ENCODE data around the gene LPP. TPM values are rescaled to one million over a fixed set of nuclear protein-coding genes. Genes with fewer than 3 reads are reported as not detected.

LPP gene
- total RNA-seq, 4 donors from 2014 or later: 207 to 592 (median 406) TPM

DNA sequence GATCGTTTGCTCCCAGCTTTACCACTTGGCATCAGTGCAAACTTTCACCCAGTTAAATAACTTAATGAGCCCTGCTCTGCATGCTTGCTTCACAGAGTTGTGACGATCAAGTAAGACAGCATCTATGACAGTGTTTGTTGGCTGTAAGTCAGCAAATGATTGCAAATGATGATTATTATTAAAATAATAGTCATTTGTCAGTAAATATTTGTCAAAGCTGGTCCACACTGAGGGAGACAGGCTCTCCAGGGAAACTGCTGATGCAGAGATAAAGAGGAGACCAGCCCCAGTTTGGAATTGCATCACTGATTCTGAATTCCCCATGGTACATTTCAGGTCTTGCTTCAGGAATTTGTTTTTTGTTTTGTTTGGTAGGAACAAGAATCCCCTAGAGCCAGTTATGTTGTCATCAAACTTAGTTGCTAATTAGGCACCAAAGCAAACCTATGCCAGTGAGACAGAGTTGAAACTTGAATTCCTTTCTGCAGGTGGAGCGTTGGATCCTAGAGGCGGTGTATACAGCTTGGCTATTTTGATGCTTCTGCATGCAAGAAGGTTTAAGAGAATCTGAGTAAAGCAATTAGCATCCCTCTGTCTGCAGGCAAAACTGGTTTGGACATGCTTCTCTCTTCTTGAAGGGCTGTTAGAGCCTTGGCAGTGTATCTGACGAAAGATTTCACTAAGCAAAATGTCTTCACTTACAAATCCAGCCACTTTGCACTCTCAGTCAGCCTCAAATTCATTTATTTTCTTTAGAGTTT is 679.2 kb downstream of the LPP start:
- in situ Hi-C loops (cut with MboI; ENCODE audit: low pct_ligation_motif_present in 1 of 4, low pct_unique_long_range_greater_than_20kb in 1 of 4, low sequenced_read_pairs in 3 of 4): no loop called here
- no peaks in the 10 kb centered on the region for H3K4me1 ChIP-seq
- H3K4me3 ChIP-seq: no peak overlapping the region
- peak overlapping the region in 1 of 4 donors; percentile 20 for H3K27ac ChIP-seq
- 67 to 71% methylated on average over 3 to 5 of the region's 5 CpGs for WGBS, 2 donors (ENCODE audit: low coverage in 1 of 2)
- H3K36me3 ChIP-seq: no peaks in the 10 kb centered on the region
- H3K9me3 ChIP-seq: no peaks in the 10 kb centered on the region
- no peaks in the 10 kb centered on the region for H3K27me3 ChIP-seq
- DNase-seq: no peak
- intact Hi-C loops (cut with DNase I; ENCODE audit: low total_unique reads): no loop called here
- TF ChIP-seq POLR2A (IDR thresholded peaks at IDR 0.05) (no peak), POLR2AphosphoS5 (IDR thresholded peaks at IDR 0.05) (no peak), EP300 (IDR thresholded peaks at IDR 0.05; ENCODE audit: low read depth) (no peak)
- TF ChIP-seq, protein P1, sequence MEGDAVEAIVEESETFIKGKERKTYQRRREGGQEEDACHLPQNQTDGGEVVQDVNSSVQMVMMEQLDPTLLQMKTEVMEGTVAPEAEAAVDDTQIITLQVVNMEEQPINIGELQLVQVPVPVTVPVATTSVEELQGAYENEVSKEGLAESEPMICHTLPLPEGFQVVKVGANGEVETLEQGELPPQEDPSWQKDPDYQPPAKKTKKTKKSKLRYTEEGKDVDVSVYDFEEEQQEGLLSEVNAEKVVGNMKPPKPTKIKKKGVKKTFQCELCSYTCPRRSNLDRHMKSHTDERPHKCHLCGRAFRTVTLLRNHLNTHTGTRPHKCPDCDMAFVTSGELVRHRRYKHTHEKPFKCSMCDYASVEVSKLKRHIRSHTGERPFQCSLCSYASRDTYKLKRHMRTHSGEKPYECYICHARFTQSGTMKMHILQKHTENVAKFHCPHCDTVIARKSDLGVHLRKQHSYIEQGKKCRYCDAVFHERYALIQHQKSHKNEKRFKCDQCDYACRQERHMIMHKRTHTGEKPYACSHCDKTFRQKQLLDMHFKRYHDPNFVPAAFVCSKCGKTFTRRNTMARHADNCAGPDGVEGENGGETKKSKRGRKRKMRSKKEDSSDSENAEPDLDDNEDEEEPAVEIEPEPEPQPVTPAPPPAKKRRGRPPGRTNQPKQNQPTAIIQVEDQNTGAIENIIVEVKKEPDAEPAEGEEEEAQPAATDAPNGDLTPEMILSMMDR (IDR thresholded peaks at IDR 0.05): no peak

GRCh38 chr3:188834349-188834748 is 680.4 kb downstream of the LPP start:
- no peak for DNase-seq
- Histone ChIP-seq H3K9me3 (no peaks in the 10 kb centered on the region), H3K27me3 (no peaks in the 10 kb centered on the region), H3K27ac (no peak overlapping the region), H3K36me3 (no peaks in the 10 kb centered on the region), H3K4me3 (no peak overlapping the region), H3K4me1 (no peaks in the 10 kb centered on the region)
- TF ChIP-seq POLR2AphosphoS5 (IDR thresholded peaks at IDR 0.05) (no peak), EP300 (IDR thresholded peaks at IDR 0.05; ENCODE audit: low read depth) (no peak), POLR2A (IDR thresholded peaks at IDR 0.05) (no peak)
- TF ChIP-seq, protein P1 (IDR thresholded peaks at IDR 0.05): no peak
- intact Hi-C loops (cut with DNase I; ENCODE audit: low total_unique reads) (no loop called here), in situ Hi-C loops (cut with MboI; ENCODE audit: low pct_ligation_motif_present in 1 of 4, low pct_unique_long_range_greater_than_20kb in 1 of 4, low sequenced_read_pairs in 3 of 4) (no loop called here)
- WGBS, 2 donors (ENCODE audit: low coverage in 1 of 2): 91 to 100% methylated on average over 2 to 3 of the region's 3 CpGs

- Histone ChIP-seq H3K27ac (no peak overlapping the region), H3K4me1 (peaks cover 0 to 4% (median 0%) of the 10 kb centered on the region in 4 donors), H3K4me3 (no peak overlapping the region), H3K27me3 (no peaks in the 10 kb centered on the region), H3K9me3 (no peaks in the 10 kb centered on the region), H3K36me3 (no peaks in the 10 kb centered on the region)
- WGBS, 2 donors (ENCODE audit: low coverage in 1 of 2): 77 to 100% methylated on average over 1 to 8 of the region's 8 CpGs
- DNase-seq: no peak
- intact Hi-C loops (cut with DNase I; ENCODE audit: low total_unique reads) (no loop called here), in situ Hi-C loops (cut with MboI; ENCODE audit: low pct_ligation_motif_present in 1 of 4, low pct_unique_long_range_greater_than_20kb in 1 of 4, low sequenced_read_pairs in 3 of 4) (no loop called here)
- TF ChIP-seq EP300 (IDR thresholded peaks at IDR 0.05; ENCODE audit: low read depth) (no peak), POLR2AphosphoS5 (IDR thresholded peaks at IDR 0.05) (no peak)
These were observed 685.3 kb downstream of the LPP start for GRCh38 chr3:188839187-188839695.

DNA sequence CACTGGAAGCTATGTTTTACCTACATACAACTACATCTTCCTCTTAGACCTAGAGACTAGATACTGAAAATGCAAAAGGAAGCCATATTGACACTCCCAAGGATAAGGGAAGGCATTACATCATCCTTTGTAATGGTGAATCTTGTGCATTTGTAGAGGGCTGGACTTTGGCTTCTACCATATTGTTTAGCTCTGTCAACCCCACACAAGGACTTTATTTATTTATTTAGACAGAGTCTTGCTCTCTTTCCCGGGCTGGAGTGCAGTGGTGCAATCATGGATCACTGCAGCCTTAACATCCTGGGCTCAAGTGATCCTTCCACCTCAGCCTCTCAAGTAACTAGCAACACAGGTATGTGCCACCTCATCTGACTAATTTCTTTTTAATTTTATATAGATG is 686.3 kb downstream of the LPP start:
- in situ Hi-C loops (cut with MboI; ENCODE audit: low pct_ligation_motif_present in 1 of 4, low pct_unique_long_range_greater_than_20kb in 1 of 4, low sequenced_read_pairs in 3 of 4) (no loop called here), intact Hi-C loops (cut with DNase I; ENCODE audit: low total_unique reads) (no loop called here)
- Histone ChIP-seq H3K9me3 (no peaks in the 10 kb centered on the region), H3K4me1 (peaks cover 0 to 4% (median 0%) of the 10 kb centered on the region in 4 donors), H3K4me3 (no peak overlapping the region), H3K36me3 (no peaks in the 10 kb centered on the region), H3K27ac (no peak overlapping the region), H3K27me3 (no peaks in the 10 kb centered on the region)
- TF ChIP-seq, protein P1 (IDR thresholded peaks at IDR 0.05): no peak
- TF ChIP-seq EP300 (IDR thresholded peaks at IDR 0.05; ENCODE audit: low read depth) (no peak), POLR2A (IDR thresholded peaks at IDR 0.05) (no peak), POLR2AphosphoS5 (IDR thresholded peaks at IDR 0.05) (no peak)
- no peak for DNase-seq
- 79 to 80% methylated on average over 1 of the region's 1 CpG for WGBS, 2 donors (ENCODE audit: low coverage in 1 of 2)
